GM10248 (cell line): ENCODE measurements around the gene CCNY.

ENCODE experiments used
- CTCF ChIA-PET: fragments of 300-600 bp; sonication (Branson Sonifier 250); formaldehyde crosslinking; extraction: SDS; loops from one replicate; lab custom pipeline; 2021; ENCODE audit warnings: antibody characterized with exemption; lab: Yijun Ruan, JAX
- POLR2A ChIA-PET: fragments of 350-650 bp; sonication (Branson Sonifier 250); formaldehyde crosslinking; extraction: SDS; loops from one replicate; lab custom pipeline; 2020; ENCODE audit warnings: antibody characterized with exemption; lab: Yijun Ruan, JAX
- DNase-seq: peaks from one replicate; pipeline ENCODE4 v3.0.0; 2012; ENCODE audit errors: extremely low spot score
- TF ChIP-seq, protein P1 (sequence below): IDR thresholded peaks from 2 replicates; pipeline ENCODE4 v1.5.1; 2012; ENCODE audit warnings: mild to moderate bottlenecking, low read depth; ENCODE audit errors: extremely low read depth, missing control alignments, control extremely low read depth

CCNY gene

DNA sequence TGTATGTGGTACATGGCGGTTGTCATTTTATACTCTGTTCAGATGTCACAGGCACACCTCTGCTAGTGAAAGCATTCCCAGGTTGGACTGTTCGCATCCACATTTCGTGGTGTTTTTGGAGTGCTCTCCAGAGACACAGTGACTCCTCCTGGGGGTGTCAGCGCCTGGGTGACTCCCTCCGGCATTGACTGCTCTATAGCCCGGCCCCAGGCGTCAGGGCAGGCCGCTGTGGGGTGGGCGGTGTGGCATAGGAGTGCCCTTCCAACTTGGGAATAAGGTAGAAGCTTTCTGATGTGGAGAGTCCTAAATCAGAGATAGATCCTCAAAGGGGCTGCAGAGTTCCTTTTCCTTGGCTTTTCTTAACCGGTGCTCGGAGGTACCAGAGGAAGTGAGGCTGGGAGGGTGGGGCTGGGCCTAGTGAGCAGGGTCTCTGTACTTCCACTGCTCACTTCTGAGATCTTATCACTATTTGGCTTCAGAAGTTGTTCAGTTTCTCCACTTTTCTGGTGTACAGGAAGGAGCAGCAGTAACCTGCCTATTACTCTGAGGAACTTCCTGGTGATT lies 32.3 kb downstream of the CCNY start:
- TF ChIP-seq, protein P1, sequence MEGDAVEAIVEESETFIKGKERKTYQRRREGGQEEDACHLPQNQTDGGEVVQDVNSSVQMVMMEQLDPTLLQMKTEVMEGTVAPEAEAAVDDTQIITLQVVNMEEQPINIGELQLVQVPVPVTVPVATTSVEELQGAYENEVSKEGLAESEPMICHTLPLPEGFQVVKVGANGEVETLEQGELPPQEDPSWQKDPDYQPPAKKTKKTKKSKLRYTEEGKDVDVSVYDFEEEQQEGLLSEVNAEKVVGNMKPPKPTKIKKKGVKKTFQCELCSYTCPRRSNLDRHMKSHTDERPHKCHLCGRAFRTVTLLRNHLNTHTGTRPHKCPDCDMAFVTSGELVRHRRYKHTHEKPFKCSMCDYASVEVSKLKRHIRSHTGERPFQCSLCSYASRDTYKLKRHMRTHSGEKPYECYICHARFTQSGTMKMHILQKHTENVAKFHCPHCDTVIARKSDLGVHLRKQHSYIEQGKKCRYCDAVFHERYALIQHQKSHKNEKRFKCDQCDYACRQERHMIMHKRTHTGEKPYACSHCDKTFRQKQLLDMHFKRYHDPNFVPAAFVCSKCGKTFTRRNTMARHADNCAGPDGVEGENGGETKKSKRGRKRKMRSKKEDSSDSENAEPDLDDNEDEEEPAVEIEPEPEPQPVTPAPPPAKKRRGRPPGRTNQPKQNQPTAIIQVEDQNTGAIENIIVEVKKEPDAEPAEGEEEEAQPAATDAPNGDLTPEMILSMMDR: no peak
- ChIA-PET CTCF (no interaction called here), POLR2A (no interaction called here)
- no peak for DNase-seq

DNA sequence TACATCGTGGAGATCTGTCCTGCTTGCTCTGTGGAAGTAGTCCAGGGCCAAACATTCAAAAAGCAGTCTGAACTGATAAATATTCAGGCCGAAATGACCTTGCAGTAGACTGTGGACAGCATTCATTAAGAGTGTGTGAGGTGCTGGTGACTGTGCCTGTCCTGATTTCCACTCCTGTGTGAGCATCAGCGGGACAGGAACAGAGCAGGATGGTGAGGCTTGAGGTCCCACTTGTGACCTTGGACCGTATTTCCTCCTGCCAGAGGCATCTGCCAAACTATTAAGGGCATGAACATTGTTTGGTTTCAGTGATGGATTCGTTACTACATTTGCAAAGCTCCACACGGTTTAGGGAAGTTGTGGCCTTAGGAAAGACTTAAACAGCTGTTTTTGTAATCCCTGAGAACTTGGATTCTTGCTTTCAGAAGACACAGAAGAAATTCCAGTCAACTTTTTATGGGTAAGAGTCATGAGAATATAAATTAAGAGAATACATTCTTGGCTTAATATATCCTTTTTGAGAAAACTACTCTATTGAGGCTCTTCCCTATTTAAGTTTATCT lies 32.8 kb downstream of the CCNY start:
- TF ChIP-seq, protein P1: no peak
- ChIA-PET CTCF (no interaction called here), POLR2A (interaction anchor here (0.6 kb wide), 1 partner anchor 638 kb away, joined by 3 read pairs; no protein-coding TSS in a partner anchor)
- no peak for DNase-seq

DNA sequence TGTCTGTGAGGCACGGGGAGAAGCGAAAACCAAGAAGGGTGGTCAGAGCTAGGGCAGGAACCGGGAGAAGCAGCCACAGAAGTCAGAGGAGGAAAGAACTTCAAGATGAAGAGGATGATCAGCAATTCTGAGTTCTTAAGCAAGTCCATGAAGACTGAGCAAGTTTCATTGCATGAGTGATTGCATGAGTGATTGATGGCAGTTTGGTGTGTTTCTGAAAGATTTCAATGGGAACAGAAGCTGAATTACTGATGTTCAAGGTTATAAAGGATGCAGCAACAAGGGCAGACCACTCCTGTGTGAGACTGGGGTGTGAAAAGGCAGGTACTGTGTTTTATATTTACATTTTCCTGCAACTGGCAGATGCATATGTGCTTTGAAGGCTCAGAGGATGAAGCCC lies 35.4 kb downstream of the CCNY start:
- TF ChIP-seq, protein P1: no peak
- ChIA-PET CTCF (interaction anchor here (1.3 kb wide), 1 partner anchor 191 kb away, joined by 4 read pairs; no protein-coding TSS in a partner anchor), POLR2A (no interaction called here)
- no peak for DNase-seq

DNA sequence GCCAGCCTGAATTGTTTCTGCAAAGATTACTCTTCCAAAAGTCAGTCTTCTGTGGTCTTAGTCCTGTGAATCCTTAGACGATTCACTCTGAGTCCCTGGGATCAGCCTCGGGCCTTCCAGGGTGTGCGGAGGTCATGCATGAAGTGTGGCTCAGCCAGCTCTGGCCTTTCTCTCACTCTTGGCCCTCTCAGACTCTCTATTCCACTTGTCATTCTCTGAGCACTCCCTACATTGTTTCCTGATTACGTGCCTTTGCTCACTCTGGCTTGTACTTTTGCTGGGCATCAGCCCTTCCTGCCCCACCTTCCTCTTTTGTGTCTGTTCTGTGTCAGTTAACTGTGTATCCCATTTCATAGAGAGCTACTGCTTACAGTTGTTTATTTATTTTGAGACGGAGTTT lies 36.0 kb downstream of the CCNY start:
- TF ChIP-seq, protein P1: no peak
- CTCF ChIA-PET: interaction anchor here (1.3 kb wide), 1 partner anchor 190 kb away, joined by 4 read pairs; no protein-coding TSS in a partner anchor
- no peak for DNase-seq
- POLR2A ChIA-PET: no interaction called here

DNA sequence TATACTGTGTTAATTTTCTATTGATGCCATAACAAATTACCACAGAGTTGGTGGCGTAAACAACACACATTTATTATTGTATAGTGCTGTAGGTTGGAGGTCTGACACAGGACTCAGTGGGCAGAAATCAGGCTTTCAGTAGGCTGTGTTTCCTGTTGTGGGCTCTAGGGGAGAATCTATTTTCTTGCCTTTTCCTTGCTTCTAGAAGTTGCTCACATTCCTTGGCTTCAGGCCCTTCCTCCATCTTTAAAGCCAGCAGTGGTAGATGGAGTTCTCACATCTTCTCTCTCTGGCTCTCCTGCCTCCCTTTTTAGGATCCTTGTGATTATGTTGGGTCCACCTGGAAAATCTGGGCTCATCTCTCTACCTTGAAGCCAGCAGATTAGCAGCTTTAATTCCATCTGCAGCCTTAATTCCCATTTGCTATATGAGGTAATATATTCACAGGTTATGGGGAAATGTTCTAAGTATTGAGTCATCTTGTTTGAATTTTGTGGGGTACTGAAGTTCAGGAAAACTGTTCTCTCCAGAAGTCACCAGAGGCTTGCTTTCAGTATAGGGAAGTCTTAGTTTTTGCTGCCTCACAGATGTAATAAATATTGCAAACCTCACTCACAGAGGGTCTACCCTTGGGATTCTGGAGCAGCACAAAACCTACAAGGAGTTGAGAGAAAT lies 38.9 kb downstream of the CCNY start:
- CTCF ChIA-PET: interaction anchor here (1.2 to 2.0 kb wide), 3 partner anchors 15 to 26 kb away, joined by 3 to 10 read pairs (median 3); no protein-coding TSS in a partner anchor
- POLR2A ChIA-PET: no interaction called here
- TF ChIP-seq, protein P1: no peak
- no peak for DNase-seq

DNA sequence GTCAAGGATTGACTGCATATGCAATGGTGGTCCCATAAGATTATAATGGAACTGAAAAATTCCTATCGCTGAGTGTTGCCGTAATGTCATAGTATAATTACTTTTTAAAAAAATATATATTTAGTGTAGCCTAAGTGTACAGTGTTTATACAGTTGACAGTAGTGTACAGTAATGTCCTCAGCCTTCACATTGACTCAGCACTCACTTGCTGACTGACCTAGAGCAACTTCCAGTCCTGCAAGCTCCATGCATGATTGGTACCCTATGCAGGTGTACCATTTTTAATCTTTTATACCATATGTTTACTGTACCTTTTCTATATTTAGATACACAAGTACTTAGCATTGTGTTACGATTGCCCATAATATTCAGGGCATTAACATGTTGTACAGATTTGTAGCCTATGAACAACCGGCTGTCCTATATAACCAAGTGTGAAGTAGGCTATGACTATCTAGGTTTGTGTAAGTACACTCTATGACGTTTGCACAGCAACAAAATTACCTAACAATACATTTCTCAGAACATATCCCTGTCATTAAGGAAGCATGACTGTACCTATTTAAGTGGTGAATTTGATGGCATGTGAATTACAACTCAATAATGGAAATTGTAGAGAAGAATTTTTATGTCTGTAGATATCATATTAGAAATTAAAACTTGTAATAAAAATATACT lies 40.9 kb downstream of the CCNY start:
- no peak for DNase-seq
- POLR2A ChIA-PET: no interaction called here
- CTCF ChIA-PET: no interaction called here
- TF ChIP-seq, protein P1: no peak
